Tibial nerve (tissue), 4 donors: Measurements from ENCODE around the gene ZNF143. TPM values are rescaled to one million over a fixed set of nuclear protein-coding genes. Genes with fewer than 3 reads are reported as not detected.

ENCODE experiments used
- DNase-seq, 2 donors: peaks; one replicate each; pipeline ENCODE4 v3.0.0-alpha.2; 2019; ENCODE audit warnings: low spot score in 2 of 2
- H3K27ac ChIP-seq, 4 donors: fragments of 200-600 bp; sonication (generic) in 3 of 4; one replicate each; pipeline ENCODE4 v1.5.1; 2017 to 2019; ENCODE audit warnings: mild to moderate bottlenecking in 1 of 4
- H3K27me3 ChIP-seq, 2 donors: fragments of 200-600 bp; sonication (generic) in 1 of 2; one replicate each; pipeline versions ENCODE4 v1.5.1 to v1.6.0; 2017 to 2019
- H3K36me3 ChIP-seq, 3 donors: fragments of 200-600 bp; sonication (generic); one replicate each; pipeline ENCODE4 v1.5.1; 2018 to 2019
- H3K4me1 ChIP-seq, 4 donors: fragments of 200-600 bp; sonication (generic) in 3 of 4; one replicate each; pipeline ENCODE4 v1.5.1; 2017 to 2019
- H3K4me3 ChIP-seq, 4 donors: fragments of 200-600 bp; sonication (generic) in 3 of 4; one replicate each; pipeline ENCODE4 v1.5.1; 2017 to 2019; ENCODE audit warnings: mild to moderate bottlenecking in 1 of 4, moderate library complexity in 1 of 4
- H3K9me3 ChIP-seq, 4 donors: fragments of 200-600 bp; sonication (generic) in 3 of 4; one replicate each; pipeline ENCODE4 v1.5.1; 2017 to 2019
- EP300 ChIP-seq, 2 donors: sonication (generic); formaldehyde crosslinking; IDR thresholded peaks; one replicate each; pipeline ENCODE4 v1.6.1; 2017; ENCODE audit warnings: antibody characterized with exemption in 2 of 2, mild to moderate bottlenecking in 1 of 2
- POLR2A ChIP-seq, 2 donors: fragments of 450-650 bp; IDR thresholded peaks; one replicate each; pipeline ENCODE4 v1.6.1; 2017; ENCODE audit warnings: antibody characterized with exemption in 2 of 2, mild to moderate bottlenecking in 2 of 2, moderate library complexity in 2 of 2
- WGBS, 2 donors: methylation state at CpG; one replicate each; pipeline ENCODE4 v1.1.5; 2018; 5-methylcytosine and 5-hydroxymethylcytosine counted together
- total RNA-seq, 4 donors: library from RNA; depleted of rRNA; stranded (reverse); fragments of >200 nt; gene quantifications; one replicate each; pipeline ENCODE4 v1.1.0, GENCODE V29; 2016
- TF ChIP-seq, protein P1 (sequence below), 5 experiments: fragments of 200-600 bp in 3 of 5; fragments of 450-650 bp in 2 of 5; sonication (generic) in 3 of 5; IDR thresholded peaks; one replicate each; pipeline ENCODE4 v1.5.1; 2016 to 2019; ENCODE audit warnings: antibody characterized with exemption in 5 of 5, mild to moderate bottlenecking in 3 of 5, moderate library complexity in 2 of 5

ZNF143 gene
- total RNA-seq, 4 donors from 2014 or later = 14.0 to 40.9 (median 23.8) TPM

DNA sequence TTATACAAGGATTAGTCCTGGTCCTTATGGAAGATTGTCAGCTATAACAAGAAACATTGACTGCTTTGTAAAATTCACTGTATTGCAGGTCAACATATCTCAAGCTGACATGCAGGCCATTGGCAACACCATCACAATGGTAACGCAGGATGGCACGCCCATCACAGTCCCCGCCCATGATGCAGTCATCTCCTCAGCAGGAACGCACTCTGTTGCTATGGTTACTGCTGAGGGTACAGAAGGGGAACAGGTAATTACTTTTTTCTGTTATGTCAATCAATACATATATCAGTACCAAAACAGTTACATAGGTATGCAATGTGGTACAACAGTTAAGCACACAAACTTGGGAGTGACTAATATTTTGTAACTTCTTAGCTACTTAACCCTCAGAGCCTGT lies 55.3 kb downstream of the ZNF143 start:
- H3K4me3 ChIP-seq = no peak overlapping the region
- DNase-seq = no peak
- H3K36me3 ChIP-seq = peaks cover 0 to 72% (median 8%) of the 10 kb centered on the region in 3 donors
- WGBS, 2 donors = 86 to 91% methylated on average over 4 of the region's 4 CpGs
- no peak overlapping the region for H3K27ac ChIP-seq
- no peaks in the 10 kb centered on the region for H3K9me3 ChIP-seq
- no peaks in the 10 kb centered on the region for H3K4me1 ChIP-seq
- TF ChIP-seq EP300 (IDR thresholded peaks at IDR 0.05) (no peak), POLR2A (IDR thresholded peaks at IDR 0.05) (no peak)
- TF ChIP-seq, protein P1, sequence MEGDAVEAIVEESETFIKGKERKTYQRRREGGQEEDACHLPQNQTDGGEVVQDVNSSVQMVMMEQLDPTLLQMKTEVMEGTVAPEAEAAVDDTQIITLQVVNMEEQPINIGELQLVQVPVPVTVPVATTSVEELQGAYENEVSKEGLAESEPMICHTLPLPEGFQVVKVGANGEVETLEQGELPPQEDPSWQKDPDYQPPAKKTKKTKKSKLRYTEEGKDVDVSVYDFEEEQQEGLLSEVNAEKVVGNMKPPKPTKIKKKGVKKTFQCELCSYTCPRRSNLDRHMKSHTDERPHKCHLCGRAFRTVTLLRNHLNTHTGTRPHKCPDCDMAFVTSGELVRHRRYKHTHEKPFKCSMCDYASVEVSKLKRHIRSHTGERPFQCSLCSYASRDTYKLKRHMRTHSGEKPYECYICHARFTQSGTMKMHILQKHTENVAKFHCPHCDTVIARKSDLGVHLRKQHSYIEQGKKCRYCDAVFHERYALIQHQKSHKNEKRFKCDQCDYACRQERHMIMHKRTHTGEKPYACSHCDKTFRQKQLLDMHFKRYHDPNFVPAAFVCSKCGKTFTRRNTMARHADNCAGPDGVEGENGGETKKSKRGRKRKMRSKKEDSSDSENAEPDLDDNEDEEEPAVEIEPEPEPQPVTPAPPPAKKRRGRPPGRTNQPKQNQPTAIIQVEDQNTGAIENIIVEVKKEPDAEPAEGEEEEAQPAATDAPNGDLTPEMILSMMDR (IDR thresholded peaks at IDR 0.05) = no peak
- H3K27me3 ChIP-seq = no peaks in the 10 kb centered on the region

DNA sequence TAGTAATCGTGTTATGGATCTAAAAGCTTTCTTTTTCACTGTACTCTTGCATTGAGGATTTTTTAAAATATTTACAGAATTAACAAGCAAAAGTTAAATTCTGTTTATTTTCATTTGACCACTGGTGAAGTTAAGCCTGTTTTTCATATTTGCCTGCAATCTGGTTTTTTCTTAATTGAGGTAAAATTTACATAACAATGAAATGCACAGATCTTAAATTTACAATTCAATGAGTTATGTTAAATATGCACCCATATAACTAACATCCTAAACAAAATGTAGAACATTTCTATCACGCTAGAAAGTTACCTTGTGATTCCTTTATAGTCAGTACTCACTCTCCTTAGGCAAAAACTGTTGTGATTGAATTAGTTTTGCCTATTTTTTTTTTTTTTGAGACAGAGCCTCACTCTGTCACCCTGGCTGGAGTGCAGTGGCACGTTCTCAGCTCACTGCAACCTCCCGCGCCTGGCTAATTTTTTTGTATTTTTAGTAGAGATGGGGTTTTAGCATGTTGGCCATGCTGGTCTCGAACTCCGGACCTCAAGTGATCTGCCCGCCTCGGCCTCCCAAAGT lies 58.1 kb downstream of the ZNF143 start:
- H3K27ac ChIP-seq = no peak overlapping the region
- no peak for DNase-seq
- peaks cover 0 to 49% (median 4%) of the 10 kb centered on the region in 3 donors for H3K36me3 ChIP-seq
- no peak overlapping the region for H3K4me3 ChIP-seq
- WGBS, 2 donors = 89 to 92% methylated on average over 9 of the region's 9 CpGs
- H3K4me1 ChIP-seq = no peaks in the 10 kb centered on the region
- TF ChIP-seq POLR2A (IDR thresholded peaks at IDR 0.05) = no peak
- TF ChIP-seq, protein P1 (IDR thresholded peaks at IDR 0.05) = no peak
- TF ChIP-seq EP300 (IDR thresholded peaks at IDR 0.05) = no peak
- no peaks in the 10 kb centered on the region for H3K27me3 ChIP-seq
- H3K9me3 ChIP-seq = no peaks in the 10 kb centered on the region

DNA sequence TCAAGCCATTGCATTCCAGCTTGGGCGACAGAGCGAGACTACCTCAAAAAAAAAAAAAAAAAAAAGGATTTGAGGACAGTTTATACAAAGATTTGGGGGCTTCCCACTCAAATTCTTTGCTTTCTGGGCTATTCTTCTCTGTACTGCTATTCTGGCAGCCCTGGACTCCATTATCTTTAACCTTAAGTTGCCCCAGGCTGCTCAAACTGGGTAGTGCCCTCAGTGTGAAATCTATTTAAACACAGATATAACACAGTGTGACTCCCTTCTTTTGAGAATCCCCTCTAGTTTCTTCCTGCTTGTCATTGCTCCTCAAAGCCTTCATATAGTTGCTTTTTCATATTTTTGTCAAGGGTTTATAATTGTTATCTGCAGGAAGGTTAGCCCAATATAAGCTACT lies 63.2 kb downstream of the ZNF143 start:
- Histone ChIP-seq H3K9me3 (no peaks in the 10 kb centered on the region), H3K27me3 (no peaks in the 10 kb centered on the region), H3K36me3 (peaks cover 0 to 10% (median 0%) of the 10 kb centered on the region in 3 donors), H3K4me3 (no peak overlapping the region), H3K4me1 (peaks cover 0 to 25% (median 12%) of the 10 kb centered on the region in 4 donors), H3K27ac (no peak overlapping the region)
- no peak for DNase-seq
- 84 to 86% methylated on average over 2 of the region's 2 CpGs for WGBS, 2 donors
- TF ChIP-seq POLR2A (IDR thresholded peaks at IDR 0.05) (no peak), EP300 (IDR thresholded peaks at IDR 0.05) (no peak)
- TF ChIP-seq, protein P1 (IDR thresholded peaks at IDR 0.05) = no peak

DNA sequence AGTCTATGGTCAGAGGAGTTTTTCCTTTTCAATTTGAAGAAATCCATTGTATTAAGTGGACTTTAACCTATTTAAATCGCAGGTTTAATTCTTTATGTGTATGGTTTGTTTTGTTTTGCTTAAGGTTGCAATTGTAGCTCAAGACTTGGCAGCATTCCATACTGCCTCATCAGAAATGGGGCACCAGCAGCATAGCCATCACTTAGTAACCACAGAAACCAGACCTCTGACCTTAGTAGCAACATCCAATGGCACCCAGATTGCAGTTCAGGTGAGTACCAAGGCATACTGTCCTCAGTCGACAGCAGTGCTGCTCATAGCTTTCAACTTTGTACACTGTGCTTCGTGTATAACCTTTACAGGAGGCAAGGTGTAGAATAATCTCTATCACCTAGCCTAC lies 64.3 kb downstream of the ZNF143 start:
- Histone ChIP-seq H3K36me3 (peaks cover 0 to 10% (median 0%) of the 10 kb centered on the region in 3 donors), H3K27ac (no peak overlapping the region), H3K27me3 (no peaks in the 10 kb centered on the region), H3K4me1 (peaks cover 0 to 37% (median 14%) of the 10 kb centered on the region in 4 donors), H3K4me3 (no peak overlapping the region), H3K9me3 (no peaks in the 10 kb centered on the region)
- DNase-seq = no peak
- TF ChIP-seq POLR2A (IDR thresholded peaks at IDR 0.05) (no peak), EP300 (IDR thresholded peaks at IDR 0.05) (no peak)
- TF ChIP-seq, protein P1 (IDR thresholded peaks at IDR 0.05) = no peak
- 89 to 94% methylated on average over 3 of the region's 3 CpGs for WGBS, 2 donors

DNA sequence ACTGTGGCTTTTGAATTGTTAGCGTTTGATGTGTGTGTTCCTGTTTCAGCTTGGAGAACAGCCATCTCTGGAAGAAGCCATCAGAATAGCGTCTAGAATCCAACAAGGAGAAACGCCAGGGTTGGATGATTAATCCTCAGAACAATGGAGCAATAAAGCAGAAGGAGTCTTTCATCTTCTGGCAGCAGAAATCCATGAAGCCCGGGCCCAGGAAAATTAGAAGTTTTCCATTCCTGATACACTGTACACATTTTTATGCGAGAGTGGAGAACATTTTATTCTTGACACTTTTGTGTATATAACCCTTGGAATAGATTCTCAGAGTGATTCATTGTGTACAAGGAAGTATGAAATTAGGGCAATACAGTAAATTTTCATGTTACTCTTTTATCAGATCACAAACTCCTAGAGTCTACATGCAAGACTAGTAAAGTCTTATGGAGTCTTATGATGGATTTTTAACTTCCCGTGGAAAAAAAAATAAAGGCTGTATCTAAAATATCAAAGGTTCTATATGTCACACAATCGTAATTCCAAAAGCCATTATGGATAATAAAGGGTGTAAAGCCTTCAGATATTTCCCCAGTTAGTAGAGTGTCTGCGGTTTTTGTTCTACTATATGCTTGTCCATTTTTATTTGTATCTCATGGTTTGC lies 66.8 kb downstream of the ZNF143 start:
- H3K4me1 ChIP-seq = peaks cover 0 to 38% (median 14%) of the 10 kb centered on the region in 4 donors
- WGBS, 2 donors = 19 to 20% methylated on average over 8 of the region's 8 CpGs
- DNase-seq = peak in 1 of 2 donors; percentile 38

More for the DNA sequence above, 66.8 kb downstream of the ZNF143 start:
- H3K27ac ChIP-seq = peak overlapping the region in 2 of 4 donors; percentile 35 to 70
- H3K9me3 ChIP-seq = no peaks in the 10 kb centered on the region
- no peak overlapping the region for H3K4me3 ChIP-seq
- peaks cover 0 to 10% (median 0%) of the 10 kb centered on the region in 3 donors for H3K36me3 ChIP-seq
- peak in 1 of 2 donors; percentile 42 for TF ChIP-seq EP300 (IDR thresholded peaks at IDR 0.05)
- no peak for TF ChIP-seq POLR2A (IDR thresholded peaks at IDR 0.05)
- H3K27me3 ChIP-seq = no peaks in the 10 kb centered on the region
